Stimulated activated CD4-positive, alpha-beta T cell treated with anti-CD3 and anti-CD28 coated beads, Interleukin-15, amount 100 ng/mL, for 48 hours (primary cell): ENCODE results near the gene LFNG.
A peak's percentile ranks its signal among the peaks of the same experiment; 100 is the strongest.

Experiments
- DNase-seq, 2 donors: peaks; one replicate each; pipeline ENCODE4 v3.0.0-alpha.2; 2020; ENCODE audit warnings: low read depth in 2 of 2

Gene LFNG

DNA sequence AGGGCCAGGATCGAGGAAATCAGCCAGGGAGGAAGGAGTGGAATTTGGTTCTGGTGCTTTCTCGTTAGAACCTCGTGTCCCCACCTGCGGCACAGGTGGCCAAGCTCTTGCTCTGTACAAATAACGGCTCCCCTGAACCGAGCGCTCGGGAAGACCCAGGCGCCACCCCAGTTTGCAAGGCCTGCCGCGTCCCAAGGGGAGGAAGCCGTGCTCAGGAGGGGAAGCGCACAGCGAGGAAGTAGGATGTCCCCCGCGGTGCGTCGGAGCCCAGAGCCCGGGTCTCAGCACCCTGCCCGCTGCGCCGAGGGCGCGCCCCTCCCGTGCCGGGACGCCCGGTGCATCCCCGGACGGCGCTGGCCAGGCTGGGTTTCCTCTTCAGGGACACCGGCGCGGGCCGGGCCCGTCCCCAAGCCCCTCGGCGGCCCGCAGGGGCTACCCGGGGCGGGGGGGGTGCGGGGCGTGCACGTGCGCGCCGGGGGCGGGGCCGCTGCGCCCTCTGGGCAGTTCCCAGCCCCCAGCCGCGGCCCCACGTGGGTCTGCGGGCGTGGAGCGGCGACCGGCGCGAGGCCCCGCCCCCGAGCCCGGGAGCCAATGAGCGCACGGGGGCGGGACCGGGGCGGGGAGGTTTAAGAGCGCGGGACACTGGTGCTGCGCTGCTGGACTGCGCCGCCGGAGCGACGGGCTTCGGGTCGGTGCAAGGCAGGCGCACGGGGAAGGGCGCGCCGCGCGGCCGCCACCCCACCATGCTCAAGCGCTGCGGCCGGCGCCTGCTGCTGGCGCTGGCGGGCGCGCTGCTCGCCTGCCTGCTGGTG, at the start of gene LFNG:
LFNG (plus strand) TSS at position 656 of the 812 bp plus-strand sequence; CDS start at position 744, 88 bp downstream.
- peak; percentile 56 to 78 for DNase-seq

- DNase-seq: no peak
Measured at GRCh38 chr7:2470204-2471021, 49.2 kb upstream of the LFNG start.

- no peak for DNase-seq
Measured at GRCh38 chr7:2471022-2471329, 48.6 kb upstream of the LFNG start.

GRCh38 chr7:2471396-2471795, 48.2 kb upstream of the LFNG start:
- no peak for DNase-seq

GRCh38 chr7:2472739-2473138, 46.8 kb upstream of the LFNG start:
- DNase-seq: no peak

DNA sequence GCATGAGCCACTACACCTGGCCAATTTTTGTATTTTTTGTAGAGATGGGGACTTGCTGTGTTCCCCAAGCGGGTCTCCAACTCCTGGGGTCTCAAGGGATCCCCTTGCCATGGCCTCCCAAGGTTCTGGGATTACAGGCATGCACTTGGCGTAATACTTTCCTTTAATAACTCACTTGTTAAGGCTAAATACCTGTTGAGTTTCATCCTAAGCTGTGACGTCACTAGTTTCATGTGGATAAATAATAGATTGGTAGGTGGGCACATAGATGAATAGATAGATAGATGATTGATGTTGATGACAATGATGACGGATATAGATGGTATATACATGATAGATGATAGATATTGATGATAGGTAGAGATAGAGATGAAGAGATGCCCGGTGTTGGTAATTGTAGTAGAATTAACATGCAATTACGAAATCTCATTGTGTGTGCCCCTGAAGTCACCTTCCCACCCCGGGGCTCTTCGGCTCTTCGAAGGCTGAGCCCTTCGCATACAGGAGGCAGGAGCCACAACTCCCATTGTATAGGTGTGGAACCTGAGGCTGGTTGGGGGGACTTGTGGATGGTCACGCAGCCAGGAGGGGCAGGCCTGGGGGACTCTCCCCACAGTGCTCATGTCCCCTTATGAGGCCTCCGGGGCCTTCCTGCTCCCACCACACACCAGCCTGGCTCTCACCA, 45.9 kb upstream of the LFNG start:
- DNase-seq: no peak

GRCh38 chr7:2474224-2474623, 45.4 kb upstream of the LFNG start:
- DNase-seq: no peak

DNA sequence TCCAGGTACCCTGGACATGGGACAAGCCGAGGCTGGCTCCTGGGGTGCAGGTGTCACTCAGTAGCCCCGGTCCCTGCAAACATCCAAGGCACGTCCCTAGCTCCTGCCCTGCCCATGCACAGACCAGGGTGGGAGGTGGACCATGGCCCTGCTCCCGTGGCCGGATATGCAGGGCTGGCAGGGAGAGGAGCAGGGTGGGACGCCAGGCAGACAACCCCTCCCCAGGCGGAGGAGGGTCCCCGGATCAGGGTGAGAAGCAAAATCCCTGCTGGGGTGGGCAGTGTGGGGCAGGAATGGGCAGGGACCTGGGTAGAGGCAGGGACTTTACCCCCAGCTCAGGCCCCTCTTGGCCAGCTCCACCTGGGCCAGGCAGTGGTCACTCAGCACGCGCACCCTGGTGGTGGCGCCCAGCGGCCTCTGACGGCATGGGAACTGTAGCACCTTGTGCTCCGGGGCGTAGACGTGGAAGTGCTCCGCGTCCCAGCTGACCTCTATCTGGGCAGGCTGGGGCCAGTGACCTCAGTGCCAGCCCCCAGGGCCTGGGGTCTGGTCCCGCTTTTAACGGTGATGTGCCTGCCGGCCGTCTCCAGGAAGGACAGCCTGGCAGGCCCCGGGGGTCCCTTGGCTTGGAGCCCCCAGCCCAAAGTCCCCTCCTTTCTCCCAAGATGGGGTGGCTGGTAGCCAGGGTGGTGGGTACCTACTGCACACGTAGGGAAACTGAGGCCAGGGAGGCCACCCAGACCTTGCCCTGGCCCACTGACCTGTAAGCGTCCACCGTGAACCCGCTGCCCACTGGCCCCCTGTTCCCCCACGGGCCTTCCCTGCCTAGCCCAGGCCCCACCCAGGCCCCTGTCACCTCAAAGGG, 44.5 kb upstream of the LFNG start:
- no peak for DNase-seq

- no peak for DNase-seq
Measured at GRCh38 chr7:2475678-2476015, 43.9 kb upstream of the LFNG start.

DNA sequence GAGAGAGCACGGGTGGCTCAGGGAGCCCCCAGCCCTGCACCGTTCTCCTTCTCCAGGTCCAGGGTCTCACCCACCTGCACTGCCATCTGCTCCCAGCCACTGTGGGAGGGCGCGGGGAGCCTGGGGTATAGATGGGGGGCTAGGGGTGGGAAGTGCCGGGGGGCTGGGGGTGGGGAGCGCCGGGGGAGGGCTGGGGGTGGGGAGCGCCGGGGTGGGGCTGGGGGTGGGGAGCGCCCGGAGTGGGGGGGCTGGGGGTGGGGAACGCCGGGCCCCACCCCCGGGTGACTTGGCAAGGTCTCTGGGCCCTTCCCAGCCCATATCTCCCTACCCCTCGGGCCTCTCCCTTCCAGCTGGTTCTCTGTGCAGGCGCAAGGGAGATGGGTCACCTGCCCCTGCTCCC, 43.3 kb upstream of the LFNG start, which contains the start of gene GRIFIN:
GRIFIN (minus strand) TSS at position 101 of the 400 bp plus-strand sequence; CDS start at position 86, 15 bp downstream.
- no peak for DNase-seq

DNA sequence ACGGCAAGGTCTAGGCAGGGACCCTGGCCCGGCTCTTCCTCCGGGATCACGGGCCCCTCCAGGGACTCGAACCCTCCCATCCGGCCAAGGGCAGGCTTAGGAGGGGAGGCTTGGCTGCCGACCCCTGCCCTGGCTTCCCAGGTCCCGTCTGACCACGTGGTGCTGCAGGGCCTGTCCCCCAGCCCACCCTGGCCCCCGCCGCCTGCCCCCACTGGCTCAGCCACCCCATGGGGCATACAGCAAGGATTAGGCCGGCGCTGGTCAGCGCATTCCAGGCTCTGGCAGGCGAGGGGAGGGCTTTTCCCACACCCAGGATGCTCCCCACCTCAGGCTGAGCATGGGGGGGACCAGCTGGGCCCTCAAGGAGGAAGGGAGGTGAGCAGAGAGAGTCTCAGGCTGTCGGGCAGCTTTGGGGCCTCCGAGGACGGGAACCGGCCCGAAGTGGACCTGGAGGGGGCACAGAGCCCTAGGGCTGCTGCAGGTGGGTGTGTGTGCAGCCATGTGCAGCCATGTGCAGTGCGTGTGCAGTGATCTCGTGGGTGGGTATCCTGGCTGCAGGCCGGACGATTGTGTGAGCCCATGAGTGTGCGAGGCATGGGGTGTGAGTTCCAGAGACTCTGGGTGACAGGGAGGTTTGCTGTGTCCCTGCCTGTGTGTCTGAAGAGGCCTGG, 42.7 kb upstream of the LFNG start:
- no peak for DNase-seq

- peak in 1 of 2 donors; percentile 52 for DNase-seq
Measured at GRCh38 chr7:2477447-2478398, 41.9 kb upstream of the LFNG start.

DNA sequence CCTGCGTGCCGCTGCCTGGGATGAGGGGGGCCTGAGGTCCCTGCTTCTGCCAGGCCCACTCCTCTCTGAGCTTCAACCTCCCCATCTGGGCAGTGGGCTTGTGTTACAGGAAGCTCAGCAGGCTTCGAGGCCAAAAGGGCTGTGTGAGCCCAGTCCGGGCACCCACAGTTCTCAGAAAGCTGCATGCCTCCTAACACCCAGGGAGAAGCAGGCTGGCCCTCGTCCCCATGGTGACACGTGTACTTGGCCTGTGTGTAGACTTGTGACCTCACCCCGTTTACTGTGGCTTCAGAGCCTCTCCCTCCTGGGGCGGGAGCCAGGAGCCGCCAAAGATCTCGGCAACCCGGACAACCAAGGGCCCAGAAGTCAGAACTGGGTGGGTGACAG, 41.2 kb upstream of the LFNG start:
- DNase-seq: no peak

- DNase-seq: no peak
Measured at GRCh38 chr7:2478800-2479199, 40.8 kb upstream of the LFNG start.

DNA sequence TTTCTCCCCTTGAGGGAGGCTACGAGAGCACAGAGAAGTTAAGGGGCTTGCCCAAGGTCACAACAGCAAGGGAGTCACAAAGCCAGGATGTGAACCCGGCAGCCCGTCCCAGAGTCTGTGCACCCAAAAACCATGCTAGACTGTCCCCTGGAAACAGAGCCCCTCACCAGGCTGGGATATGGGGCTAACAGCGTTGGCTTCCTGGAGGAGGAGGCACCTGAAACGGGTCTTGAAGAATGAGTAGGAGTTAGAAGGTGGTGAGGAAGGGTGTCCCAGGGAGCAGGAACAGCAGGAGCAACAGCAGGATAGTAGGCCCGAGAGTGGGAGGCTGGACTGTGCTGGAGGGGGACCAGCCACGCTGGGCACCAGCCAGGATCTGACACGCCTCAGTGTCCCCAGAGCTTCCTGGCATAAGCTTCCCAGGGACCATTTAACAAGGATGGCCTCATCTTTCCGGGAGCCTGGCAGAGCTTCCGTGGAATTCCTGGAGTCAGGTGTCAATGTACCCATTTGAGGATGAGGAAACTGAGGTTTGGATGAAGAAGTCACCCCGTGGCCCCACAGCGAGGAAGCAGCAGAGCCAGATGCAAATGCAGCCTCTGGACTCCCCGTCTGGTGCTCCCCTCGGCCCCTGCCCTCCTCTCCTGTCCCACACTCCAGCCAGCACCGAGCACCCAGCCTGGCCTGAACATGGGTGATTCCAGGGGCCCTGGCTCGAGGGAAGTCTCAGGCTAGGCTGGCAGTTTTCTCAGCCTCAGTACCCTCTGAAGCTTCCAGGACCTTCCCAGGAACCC, 40.1 kb upstream of the LFNG start:
- DNase-seq: no peak

DNA sequence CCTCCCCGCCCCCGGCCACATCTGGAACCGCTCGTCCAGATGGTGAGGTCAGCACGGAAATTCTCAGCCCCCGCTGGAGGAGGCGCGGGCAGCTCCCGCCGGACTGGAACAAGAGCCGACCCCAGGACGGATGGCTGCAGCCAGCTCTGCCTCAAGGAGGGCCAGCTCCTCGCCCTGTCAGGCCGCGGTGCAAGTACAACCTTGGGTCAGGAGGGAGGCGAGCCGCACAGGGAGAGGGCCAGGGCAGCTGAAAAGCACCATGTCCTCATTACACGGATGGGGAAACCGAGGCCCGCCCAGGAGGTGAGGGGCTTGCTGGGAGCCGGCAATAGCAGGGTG, 39.5 kb upstream of the LFNG start:
- DNase-seq: no peak

DNA sequence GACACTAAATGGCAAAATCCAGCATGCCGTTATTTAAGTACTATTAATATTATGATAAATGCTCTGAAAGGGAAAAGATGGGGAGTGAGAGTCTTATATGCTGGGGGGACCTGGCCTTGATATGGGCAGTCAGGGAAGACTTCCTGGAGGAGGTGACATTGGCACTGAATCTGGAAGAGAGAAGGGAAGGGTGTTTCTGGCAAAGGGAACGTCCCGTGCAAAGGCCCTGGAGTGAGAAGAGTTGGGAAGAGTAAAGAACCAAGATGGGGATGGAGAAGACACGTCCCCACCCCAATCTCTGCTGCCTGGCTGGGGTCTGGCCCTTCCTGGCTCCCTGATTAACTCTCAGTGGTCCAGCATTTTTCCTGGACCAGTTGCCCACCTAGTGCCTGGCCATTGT, 38.4 kb upstream of the LFNG start:
- DNase-seq: no peak

GRCh38 chr7:2482725-2483451, 36.7 kb upstream of the LFNG start:
- no peak for DNase-seq

DNA sequence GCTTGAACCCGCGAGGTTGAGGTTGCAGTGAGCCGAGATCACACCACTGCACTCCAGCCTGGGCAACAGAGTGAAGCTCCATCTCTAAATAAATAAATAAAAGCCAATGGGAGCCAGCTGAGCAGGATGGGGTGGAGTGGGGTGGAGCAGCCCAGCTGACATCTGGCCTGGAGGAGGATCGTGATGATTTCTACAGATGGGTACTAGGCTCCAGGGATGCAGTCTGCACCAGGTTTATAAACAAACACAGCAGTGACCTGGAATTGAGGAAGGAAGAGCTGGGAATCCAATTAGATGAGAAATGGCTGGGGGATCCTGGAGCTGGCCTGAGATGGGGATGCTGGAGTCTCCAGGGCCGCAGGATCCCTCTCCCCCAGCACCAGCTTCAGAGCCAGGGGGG, 36.1 kb upstream of the LFNG start:
- no peak for DNase-seq
